ENCODE data around the gene FPR1.

The FPR1 gene

GRCh38 chr19:51735759-51736449 is 15.8 kb downstream of the FPR1 start:
- no peak for DNase-seq

- DNase-seq: no peak
Measured at GRCh38 chr19:51733742-51734522, 17.7 kb downstream of the FPR1 start.

GRCh38 chr19:51729781-51730180 is 21.9 kb downstream of the FPR1 start:
- no peak for DNase-seq

- DNase-seq: no peak
Measured at GRCh38 chr19:51727349-51727880, 24.3 kb downstream of the FPR1 start.

GRCh38 chr19:51726049-51726448 is 25.6 kb downstream of the FPR1 start:
- no peak for DNase-seq

- DNase-seq: no peak
Measured at GRCh38 chr19:51724543-51724942, 27.1 kb downstream of the FPR1 start.

- no peak for DNase-seq
Measured at GRCh38 chr19:51722492-51722891, 29.2 kb downstream of the FPR1 start.

GRCh38 chr19:51721905-51722304 is 29.8 kb downstream of the FPR1 start:
- DNase-seq: no peak

- no peak for DNase-seq
Measured at GRCh38 chr19:51719251-51719988, 32.3 kb downstream of the FPR1 start.

- DNase-seq: no peak
Measured at GRCh38 chr19:51716925-51717324, 34.8 kb downstream of the FPR1 start.

GRCh38 chr19:51715850-51716249 is 35.8 kb downstream of the FPR1 start:
- DNase-seq: no peak

GRCh38 chr19:51714848-51715247 is 36.8 kb downstream of the FPR1 start:
- no peak for DNase-seq

GRCh38 chr19:51713319-51714285 is 38.1 kb downstream of the FPR1 start:
- no peak for DNase-seq

- no peak for DNase-seq
Measured at GRCh38 chr19:51712461-51713081, 39.1 kb downstream of the FPR1 start.

GRCh38 chr19:51711702-51712101 is 40.0 kb downstream of the FPR1 start:
- DNase-seq: no peak

GRCh38 chr19:51710163-51710562 is 41.5 kb downstream of the FPR1 start:
- DNase-seq: no peak

- DNase-seq: no peak
Measured at GRCh38 chr19:51709575-51709974, 42.1 kb downstream of the FPR1 start.

- no peak for DNase-seq
Measured at GRCh38 chr19:51708811-51709210, 42.9 kb downstream of the FPR1 start.

- DNase-seq: no peak
Measured at GRCh38 chr19:51706885-51707284, 44.8 kb downstream of the FPR1 start.

- no peak for DNase-seq
Measured at GRCh38 chr19:51706296-51706695, 45.4 kb downstream of the FPR1 start.

GRCh38 chr19:51704626-51705025 is 47.1 kb downstream of the FPR1 start:
- DNase-seq: no peak
